Left lobe of liver (tissue), 2 donors: ENCODE measurements around the gene MBOAT7. TPM values are rescaled to one million over a fixed set of nuclear protein-coding genes. Genes with fewer than 3 reads are reported as not detected.
"Not testable (repeated sequence)": the region's sequence is repeated elsewhere in the genome, so short reads cannot be mapped to it uniquely, and the experiment has no call there.

ENCODE experiments used
- ATAC-seq: fragments of 200-7000 bp; cut with Tn5 transposase; one replicate; pipeline ENCODE4 v1.9.1; 2020; ENCODE audit warnings: mild to moderate bottlenecking, moderate library complexity
- DNase-seq: peaks from one replicate; pipeline ENCODE4 v3.0.0-alpha.2; 2020; ENCODE audit warnings: low spot score
- total RNA-seq: library from RNA; stranded (reverse); gene quantifications from one replicate; pipeline ENCODE4 v1.2.1, GENCODE V29; 2021
- donor health status: DM: no; HTN: no; CAD: no; lungs with moderate emphysema.
- donor health status: DM: no; HTN: yes; CAD: no.

The MBOAT7 gene
- total RNA-seq, 1 donor from 2014 or later: 34.3 TPM

GRCh38 chr19:54209811-54210494 is 20.6 kb upstream of the MBOAT7 start:
- peak; percentile 98 for DNase-seq
- ATAC-seq: peak; percentile 79

- ATAC-seq (peak; percentile 49), DNase-seq (peak; percentile 59)
Observed at GRCh38 chr19:54209058-54209810, 19.9 kb upstream of the MBOAT7 start.

DNA sequence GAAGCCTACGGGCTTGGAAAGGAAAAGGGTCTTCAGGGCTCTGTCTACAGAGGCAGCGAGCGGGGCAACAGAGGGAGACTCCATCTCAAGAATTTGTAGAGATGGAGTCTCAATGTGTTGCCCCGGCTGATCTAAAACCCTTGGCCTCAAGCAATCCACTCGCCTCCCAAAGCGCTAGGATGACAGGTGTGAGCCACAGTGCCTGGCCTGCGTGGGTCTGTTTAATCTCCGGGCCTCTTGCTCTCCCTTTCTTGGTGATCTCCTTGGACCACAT is 19.3 kb upstream of the MBOAT7 start:
- DNase-seq (no peak), ATAC-seq (no peak)

DNA sequence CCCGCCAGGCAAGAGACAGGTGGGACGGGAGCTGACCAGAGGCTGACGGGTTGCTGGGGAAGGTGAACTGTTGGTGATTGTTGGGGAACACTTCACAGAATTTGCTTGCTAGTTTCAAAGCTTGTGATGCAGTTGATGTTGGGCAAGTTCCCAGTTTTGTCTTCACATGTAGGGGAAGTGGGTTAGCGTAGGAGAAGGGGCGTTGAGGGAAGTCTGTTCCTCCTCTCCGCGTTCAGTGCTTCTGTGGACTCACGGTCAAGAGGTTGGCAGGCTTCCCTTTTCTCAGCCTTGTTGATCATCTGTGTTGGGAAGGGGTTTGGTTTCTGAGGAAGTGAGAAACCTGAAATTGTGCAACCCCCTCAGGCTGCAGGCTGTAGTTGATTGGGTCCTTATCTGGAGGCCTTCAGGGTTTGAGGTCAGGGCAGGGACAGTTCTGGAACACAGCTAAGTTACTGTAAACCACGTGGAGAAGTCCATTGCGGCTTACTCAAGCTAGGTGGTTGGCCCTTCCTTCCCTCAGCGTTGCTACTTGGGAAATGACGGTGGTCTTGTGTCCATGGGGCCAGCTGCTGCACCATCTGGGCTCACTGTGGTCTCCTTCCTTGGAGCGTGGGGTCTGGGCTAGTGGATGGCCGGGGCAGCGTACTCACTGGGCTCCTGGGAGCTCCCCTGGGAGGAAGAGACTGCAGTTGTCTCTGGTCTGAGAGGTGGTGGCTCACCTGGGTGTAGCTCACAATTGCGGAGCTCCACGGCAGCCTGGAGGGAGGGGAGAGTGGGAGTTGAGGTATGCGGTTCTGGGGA is 18.8 kb upstream of the MBOAT7 start:
- ATAC-seq (peak; percentile 17), DNase-seq (peak; percentile 71)

DNA sequence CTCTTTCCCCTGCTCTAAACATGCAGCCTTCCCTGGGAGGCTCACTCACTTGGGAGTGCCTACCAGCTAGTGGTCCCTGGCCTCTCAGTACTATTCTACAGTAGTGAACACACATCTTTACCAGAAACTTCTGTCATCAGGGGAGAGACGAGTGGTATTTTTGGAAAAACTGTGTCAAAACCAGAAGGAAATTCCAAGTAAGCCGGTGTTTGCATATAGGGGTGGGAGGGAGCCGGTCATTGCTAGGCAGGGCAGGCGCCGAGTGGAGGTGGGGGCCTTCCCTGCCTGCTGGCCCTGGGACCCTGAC is 18.2 kb upstream of the MBOAT7 start:
- no peak for DNase-seq
- ATAC-seq: no peak

DNA sequence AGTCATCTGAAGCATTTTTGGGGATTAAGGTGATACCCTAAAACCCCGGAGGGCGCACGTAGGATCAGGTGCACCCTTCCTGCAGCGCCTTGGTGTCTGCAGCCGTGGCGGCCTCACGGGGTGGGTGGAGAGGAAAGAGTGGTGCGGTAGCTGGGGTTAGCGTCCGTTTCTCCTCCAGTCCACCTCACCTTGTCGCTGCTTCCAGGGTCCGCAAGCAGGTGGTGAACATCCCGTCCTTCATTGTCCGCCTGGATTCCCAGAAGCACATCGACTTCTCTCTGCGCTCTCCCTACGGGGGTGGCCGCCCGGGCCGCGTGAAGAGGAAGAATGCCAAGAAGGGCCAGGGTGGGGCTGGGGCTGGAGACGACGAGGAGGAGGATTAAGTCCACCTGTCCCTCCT is 17.8 kb upstream of the MBOAT7 start:
- not testable (repeated sequence) for ATAC-seq, DNase-seq

GRCh38 chr19:54206831-54207177 is 17.4 kb upstream of the MBOAT7 start:
- DNase-seq: no peak

GRCh38 chr19:54206030-54206830 is 16.9 kb upstream of the MBOAT7 start:
- ATAC-seq: no peak
- DNase-seq: no peak

More at GRCh38 chr19:54206831-54207177, 17.4 kb upstream of the MBOAT7 start:
- ATAC-seq: no peak

GRCh38 chr19:54204767-54205468 is 15.5 kb upstream of the MBOAT7 start:
- ATAC-seq (no peak), DNase-seq (no peak)

DNA sequence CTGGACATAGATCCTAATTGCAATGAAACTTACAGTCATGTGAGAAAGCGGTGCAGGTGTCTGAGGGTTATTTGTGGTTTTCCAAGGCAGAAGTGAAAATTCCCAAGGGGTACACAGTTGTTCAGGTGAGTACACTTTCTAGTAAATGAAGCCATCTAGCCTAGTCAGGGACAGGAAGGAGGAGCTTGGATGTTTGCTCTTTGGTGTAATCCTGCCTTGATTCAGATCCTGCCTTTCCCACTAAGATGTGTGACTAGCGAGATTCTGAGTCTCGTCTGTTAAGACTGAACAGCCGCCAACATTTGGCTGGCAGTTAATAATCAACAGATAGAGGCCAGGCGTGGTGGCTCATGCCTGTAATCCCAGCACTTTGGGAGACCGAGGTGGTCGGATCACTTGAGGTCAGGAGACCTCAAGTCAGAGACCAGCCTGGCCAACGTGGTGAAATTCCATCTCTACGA is 13.8 kb upstream of the MBOAT7 start:
- DNase-seq (peak; percentile 79), ATAC-seq (peak; percentile 58)

DNA sequence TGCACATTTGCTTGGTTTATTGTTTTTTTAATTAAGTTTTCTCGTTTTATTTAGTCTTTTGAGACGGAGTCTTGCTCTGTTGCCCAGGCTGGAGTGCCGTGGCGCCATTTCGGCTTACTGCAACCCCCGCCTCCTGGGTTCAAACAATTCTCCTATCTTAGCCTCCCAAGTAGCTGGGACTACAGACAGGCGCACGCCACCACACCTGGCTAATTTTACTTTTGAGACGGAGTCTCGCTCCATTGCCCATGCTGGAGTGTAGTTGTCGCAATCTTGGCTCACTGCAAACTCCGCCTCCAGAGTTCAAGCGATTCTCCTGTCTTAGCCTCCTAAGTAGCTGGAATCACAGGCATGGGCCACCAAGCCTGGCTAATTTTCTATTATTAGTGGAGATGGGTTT is 12.6 kb upstream of the MBOAT7 start:
- DNase-seq (no peak), ATAC-seq (no peak)

DNA sequence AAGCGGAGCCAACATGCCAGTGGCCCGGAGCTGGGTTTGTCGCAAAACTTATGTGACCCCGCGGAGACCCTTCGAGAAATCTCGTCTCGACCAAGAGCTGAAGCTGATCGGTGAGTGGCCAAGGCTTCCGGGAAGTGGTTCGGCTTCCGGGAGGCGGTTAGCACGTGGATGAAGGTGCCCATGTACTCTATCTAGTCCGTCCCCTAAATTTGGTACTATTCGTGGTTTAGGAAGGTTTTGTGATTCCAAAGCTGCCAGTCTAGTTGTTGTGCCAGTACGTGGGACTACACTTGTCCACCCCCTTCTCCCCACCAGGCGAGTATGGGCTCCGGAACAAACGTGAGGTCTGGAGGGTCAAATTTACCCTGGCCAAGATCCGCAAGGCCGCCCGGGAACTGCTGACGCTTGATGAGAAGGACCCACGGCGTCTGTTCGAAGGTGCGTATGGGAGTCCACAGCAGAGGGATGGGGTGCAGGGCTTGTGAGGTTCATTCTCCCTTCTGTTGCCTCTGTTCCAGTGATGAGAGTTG is 11.9 kb upstream of the MBOAT7 start:
- ATAC-seq: no peak
- DNase-seq: no peak

GRCh38 chr19:54199401-54199800 is 10.0 kb upstream of the MBOAT7 start:
- ATAC-seq (no peak), DNase-seq (no peak)

DNA sequence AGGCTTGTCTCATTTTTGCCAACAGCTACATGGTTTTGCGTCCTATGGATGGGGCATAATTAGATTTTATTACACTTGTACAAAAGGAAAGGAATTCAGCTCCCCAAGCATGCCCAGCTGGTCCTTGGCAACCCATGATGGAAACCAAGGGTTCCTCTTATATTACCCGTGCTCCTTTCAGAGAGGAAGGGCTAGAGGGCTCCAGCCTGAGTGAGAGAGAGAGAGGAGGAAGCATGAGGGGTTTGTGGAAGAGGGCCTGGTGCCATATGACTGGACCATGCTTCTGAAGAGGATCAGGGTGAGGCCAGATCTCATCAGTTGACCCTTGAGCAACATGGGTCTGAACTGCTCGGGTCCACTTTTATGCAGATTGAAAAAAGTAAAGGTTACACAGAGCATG is 7.7 kb upstream of the MBOAT7 start:
- ATAC-seq: no peak

DNA sequence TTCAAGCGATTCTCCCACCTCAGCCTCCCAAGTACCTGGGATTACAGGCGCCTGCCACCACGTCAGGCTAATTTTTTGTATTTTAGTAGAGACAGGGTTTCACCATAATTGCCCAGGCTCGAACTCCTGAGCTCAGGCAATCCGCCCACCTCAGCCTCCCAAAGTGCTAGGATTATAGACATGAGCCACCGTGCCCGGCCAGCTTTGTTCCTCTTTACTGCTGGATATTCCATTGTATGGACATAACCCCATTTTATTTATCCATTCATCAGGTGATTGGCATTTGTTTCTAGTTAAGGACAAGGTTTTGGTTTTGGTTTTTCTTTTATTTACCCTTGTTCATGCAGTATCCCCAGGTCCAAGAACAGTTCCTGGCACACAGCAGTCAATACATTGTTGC is 7.2 kb upstream of the MBOAT7 start:
- ATAC-seq: peak; percentile 36
- DNase-seq: no peak

More for the DNA sequence above, 7.7 kb upstream of the MBOAT7 start:
- no peak for DNase-seq

GRCh38 chr19:54194463-54194862 is 5.1 kb upstream of the MBOAT7 start:
- ATAC-seq, DNase-seq: not testable (repeated sequence)

GRCh38 chr19:54193011-54193410 is 3.6 kb upstream of the MBOAT7 start:
- DNase-seq: no peak
- no peak for ATAC-seq

GRCh38 chr19:54191811-54192453 is 2.6 kb upstream of the MBOAT7 start:
- DNase-seq: no peak

DNA sequence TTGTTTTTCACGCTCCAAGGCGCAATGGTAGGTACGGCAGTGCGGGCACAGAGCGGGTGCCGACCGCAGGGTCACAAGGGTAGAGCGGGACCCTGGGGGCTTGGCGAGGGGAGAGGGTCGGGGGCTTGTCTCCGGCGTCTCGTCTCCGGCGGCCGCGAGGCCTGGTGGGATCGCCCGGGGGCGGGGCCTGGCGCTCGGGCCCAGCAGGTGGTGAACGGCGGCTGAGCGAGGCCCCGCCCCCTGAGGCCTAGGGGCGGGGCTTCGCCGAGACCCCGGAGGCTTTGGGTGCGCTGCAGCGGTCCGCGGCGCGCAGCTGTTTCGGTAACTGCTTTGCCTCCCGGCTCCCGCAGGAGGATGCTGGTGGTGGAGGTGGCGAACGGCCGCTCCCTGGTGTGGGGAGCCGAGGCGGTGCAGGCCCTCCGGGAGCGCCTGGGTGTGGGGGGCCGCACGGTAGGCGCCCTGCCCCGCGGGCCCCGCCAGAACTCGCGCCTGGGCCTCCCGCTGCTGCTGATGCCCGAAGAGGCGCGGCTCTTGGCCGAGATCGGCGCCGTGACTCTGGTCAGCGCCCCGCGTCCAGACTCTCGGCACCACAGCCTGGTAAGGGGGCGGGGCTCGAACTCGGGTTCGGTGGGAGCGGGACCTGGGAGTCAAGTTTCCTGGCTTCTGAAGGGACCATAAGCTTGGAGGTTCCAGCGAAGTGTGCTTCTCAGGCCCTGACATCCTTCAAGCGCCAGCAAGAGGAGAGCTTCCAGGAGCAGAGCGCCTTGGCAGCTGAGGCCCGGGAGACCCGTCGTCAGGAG is 1.8 kb upstream of the MBOAT7 start, which contains the start of gene TSEN34:
TSS of gene TSEN34 (plus strand) at position 298 of the 800 bp plus-strand sequence. CDS start at position 355, 57 bp downstream.
- peak; percentile 92 for DNase-seq
- ATAC-seq: peak; percentile 61

More at GRCh38 chr19:54191811-54192453, 2.6 kb upstream of the MBOAT7 start:
- ATAC-seq: no peak
